HepG2 (cell line): ENCODE measurements around the gene PDLIM5.

ENCODE experiments used
- FOSL1 ChIP-seq: sonication (generic); formaldehyde crosslinking; IDR thresholded peaks from 2 replicates; pipeline ENCODE4 v1.9.0; 2021; ENCODE audit warnings: missing genetic modification reagents, borderline replicate concordance
- KLF13 ChIP-seq: sonication (generic); formaldehyde crosslinking; IDR thresholded peaks from 2 replicates; pipeline ENCODE4 v1.4.0; 2020; ENCODE audit warnings: mild to moderate bottlenecking, missing genetic modification reagents
- POLR2AphosphoS5 ChIP-seq: IDR thresholded peaks from 2 replicates; pipeline ENCODE4 v1.6.1; 2012; ENCODE audit warnings: low read depth, low read length
- REL ChIP-seq: sonication (generic); formaldehyde crosslinking; conservative IDR thresholded peaks from 2 replicates; pipeline ENCODE4 v1.8.0; 2022; ENCODE audit warnings: mild to moderate bottlenecking, missing genetic modification reagents, moderate library complexity
- SNAI1 ChIP-seq: sonication (generic); formaldehyde crosslinking; IDR thresholded peaks from 2 replicates; pipeline ENCODE4 v1.5.0; 2020; ENCODE audit warnings: mild to moderate bottlenecking, missing genetic modification reagents, borderline replicate concordance
- ZFP41 ChIP-seq: sonication (generic); formaldehyde crosslinking; IDR thresholded peaks from 2 replicates; pipeline ENCODE4 v1.4.0; 2020; ENCODE audit warnings: mild to moderate bottlenecking, missing genetic modification reagents, borderline replicate concordance
- ZNF18 ChIP-seq: sonication (generic); formaldehyde crosslinking; IDR thresholded peaks from 2 replicates; pipeline ENCODE4 v1.8.0; 2022; ENCODE audit warnings: mild to moderate bottlenecking, missing genetic modification reagents; ENCODE audit not compliant: insufficient replicate concordance
- ZSCAN21 ChIP-seq: sonication (generic); formaldehyde crosslinking; IDR thresholded peaks from 2 replicates; pipeline ENCODE4 v1.8.0; 2022; ENCODE audit warnings: mild to moderate bottlenecking, missing genetic modification reagents, moderate library complexity, borderline replicate concordance
- TF ChIP-seq, protein P1 (sequence below): sonication (generic); formaldehyde crosslinking; IDR thresholded peaks from 2 replicates; pipeline ENCODE4 v1.5.0; 2020; ENCODE audit warnings: mild to moderate bottlenecking, missing genetic modification reagents, moderate library complexity

- TF ChIP-seq, protein P1, sequence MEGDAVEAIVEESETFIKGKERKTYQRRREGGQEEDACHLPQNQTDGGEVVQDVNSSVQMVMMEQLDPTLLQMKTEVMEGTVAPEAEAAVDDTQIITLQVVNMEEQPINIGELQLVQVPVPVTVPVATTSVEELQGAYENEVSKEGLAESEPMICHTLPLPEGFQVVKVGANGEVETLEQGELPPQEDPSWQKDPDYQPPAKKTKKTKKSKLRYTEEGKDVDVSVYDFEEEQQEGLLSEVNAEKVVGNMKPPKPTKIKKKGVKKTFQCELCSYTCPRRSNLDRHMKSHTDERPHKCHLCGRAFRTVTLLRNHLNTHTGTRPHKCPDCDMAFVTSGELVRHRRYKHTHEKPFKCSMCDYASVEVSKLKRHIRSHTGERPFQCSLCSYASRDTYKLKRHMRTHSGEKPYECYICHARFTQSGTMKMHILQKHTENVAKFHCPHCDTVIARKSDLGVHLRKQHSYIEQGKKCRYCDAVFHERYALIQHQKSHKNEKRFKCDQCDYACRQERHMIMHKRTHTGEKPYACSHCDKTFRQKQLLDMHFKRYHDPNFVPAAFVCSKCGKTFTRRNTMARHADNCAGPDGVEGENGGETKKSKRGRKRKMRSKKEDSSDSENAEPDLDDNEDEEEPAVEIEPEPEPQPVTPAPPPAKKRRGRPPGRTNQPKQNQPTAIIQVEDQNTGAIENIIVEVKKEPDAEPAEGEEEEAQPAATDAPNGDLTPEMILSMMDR = no peak
- TF ChIP-seq ZFP41 (CRISPR knock-in tag) (no peak), ZNF18 (CRISPR knock-in tag) (no peak), POLR2AphosphoS5 (no peak), FOSL1 (CRISPR knock-in tag) (no peak), SNAI1 (CRISPR knock-in tag) (no peak), KLF13 (CRISPR knock-in tag) (no peak), REL (CRISPR knock-in tag) (no peak), ZSCAN21 (CRISPR knock-in tag) (no peak)
Measured at GRCh38 chr4:94603170-94603747, 151.5 kb downstream of the PDLIM5 start.
